Hepatocyte (in vitro differentiated cells): ENCODE measurements around the gene THSD4.

Experiments used
- CTCF ChIP-seq: fragments of 200-600 bp; sonication (generic); IDR thresholded peaks from 2 replicates; pipeline ENCODE4 v1.5.1; 2016; ENCODE audit warnings: antibody characterized with exemption, mild to moderate bottlenecking; ENCODE audit not compliant: poor library complexity
- EZH2 ChIP-seq: fragments of 200-600 bp; sonication (generic); IDR thresholded peaks from 2 replicates; pipeline ENCODE4 v1.6.1; 2016; ENCODE audit warnings: antibody characterized with exemption, mild to moderate bottlenecking, borderline replicate concordance

GRCh38 chr15:71145648-71146047 lies 30.4 kb downstream of the THSD4 start:
- TF ChIP-seq CTCF (no peak), EZH2 (no peak)
